ENCODE data around the gene TSPY1. TPM values are rescaled to one million over a fixed set of nuclear protein-coding genes. Genes with fewer than 3 reads are reported as not detected.
A peak's percentile ranks its signal among the peaks of the same experiment; 100 is the strongest.
"Not testable (repeated sequence)": the region's sequence is repeated elsewhere in the genome, so short reads cannot be mapped to it uniquely, and the experiment has no call there.

Gene TSPY1
- total RNA-seq: not detected

GRCh38 chrY:9466655-9467054, at the start of gene TSPY1:
Gene TSPY1, plus strand, starts transcription at chrY:9466955. Its CDS starts 46 bp downstream, at chrY:9467001.
- H3K4me3 ChIP-seq; H3K9me3 ChIP-seq; H3K4me1 ChIP-seq; DNase-seq (ENCODE audit: low spot score in 2 of 2); H3K36me3 ChIP-seq; H3K27ac ChIP-seq; H3K27me3 ChIP-seq: not testable (repeated sequence)
- no CpG with 5 or more reads among the region's 25 CpGs for WGBS

- H3K4me1 ChIP-seq; H3K9me3 ChIP-seq; H3K4me3 ChIP-seq; H3K27ac ChIP-seq; H3K36me3 ChIP-seq; DNase-seq (ENCODE audit: low spot score in 2 of 2); H3K27me3 ChIP-seq: not testable (repeated sequence)
- WGBS: no CpG with 5 or more reads among the region's 26 CpGs
These were observed 20.2 kb downstream of the TSPY1 start, which contains the start of gene TSPY9 for GRCh38 chrY:9486967-9487366. Gene TSPY9, plus strand, starts transcription at chrY:9487267. Its CDS starts 46 bp downstream, at chrY:9487313.

- not testable (repeated sequence) for H3K4me3 ChIP-seq, H3K9me3 ChIP-seq, H3K4me1 ChIP-seq, H3K27me3 ChIP-seq, H3K36me3 ChIP-seq, H3K27ac ChIP-seq
- no CpG with 5 or more reads among the region's 6 CpGs for WGBS
- DNase-seq (ENCODE audit: low spot score in 2 of 2): peak in 1 of 2 donors; percentile 62
These were observed 37.6 kb downstream of the TSPY1 start for GRCh38 chrY:9504396-9504795.

GRCh38 chrY:9516287-9516686, 49.5 kb downstream of the TSPY1 start:
- H3K27me3 ChIP-seq, H3K4me3 ChIP-seq, H3K9me3 ChIP-seq, H3K4me1 ChIP-seq, H3K27ac ChIP-seq, H3K36me3 ChIP-seq: not testable (repeated sequence)
- DNase-seq (ENCODE audit: low spot score in 2 of 2): peak in 1 of 2 donors; percentile 68
- no CpG with 5 or more reads among the region's 12 CpGs for WGBS

Other genes with a start within 250 kb of the TSPY1 start
- gene TSPY4, start 129.5 kb upstream of the TSPY1 start, total RNA-seq: not detected
- gene TSPY8, start 109.2 kb upstream of the TSPY1 start, total RNA-seq: not detected
- gene TSPY3, start 68.5 kb upstream of the TSPY1 start, total RNA-seq: not detected
- gene TSPY9, start 20.3 kb downstream of the TSPY1 start, total RNA-seq: not detected
- gene TSPY10, start 60.9 kb downstream of the TSPY1 start, total RNA-seq: not detected